H9 (cell line): ENCODE measurements around the gene CNNM2. TPM values are rescaled to one million over a fixed set of nuclear protein-coding genes. Genes with fewer than 3 reads are reported as not detected.

Experiments used
- DNase-seq: peaks from one replicate; pipeline ENCODE4 v3.0.0-alpha.2; 2017
- H2AFZ ChIP-seq: one replicate; pipeline ENCODE4 v1.6.1; 2013; ENCODE audit warnings: mild to moderate bottlenecking, low read length, control low read depth, moderate library complexity
- H2AK5ac ChIP-seq: 2 replicates; pipeline ENCODE4 v1.6.1; 2013; ENCODE audit warnings: low read length, control low read depth, mixed read lengths; ENCODE audit not compliant: insufficient read length
- H2BK120ac ChIP-seq: one replicate; pipeline ENCODE4 v1.6.1; 2013; ENCODE audit warnings: low read depth, mild to moderate bottlenecking, low read length, control low read depth, inconsistent platforms; ENCODE audit not compliant: poor library complexity, severe bottlenecking
- H2BK12ac ChIP-seq: 2 replicates; pipeline ENCODE4 v1.6.1; 2013; ENCODE audit warnings: low read length, control low read depth, mixed read lengths, low read depth; ENCODE audit not compliant: insufficient read length
- H2BK15ac ChIP-seq: 2 replicates; pipeline ENCODE4 v1.6.1; 2013; ENCODE audit warnings: low read depth, low read length, control low read depth
- H2BK20ac ChIP-seq: one replicate; pipeline ENCODE4 v1.6.1; 2013; ENCODE audit warnings: low read depth, mild to moderate bottlenecking, low read length, control low read depth, inconsistent platforms; ENCODE audit not compliant: poor library complexity, severe bottlenecking
- H2BK5ac ChIP-seq: 2 replicates; pipeline ENCODE4 v1.6.1; 2013; ENCODE audit warnings: low read length, control low read depth, mixed read lengths; ENCODE audit not compliant: insufficient read length
- H3K14ac ChIP-seq: 2 replicates; pipeline ENCODE4 v1.6.1; 2013; ENCODE audit warnings: low read length, control low read depth; ENCODE audit not compliant: insufficient read depth
- H3K18ac ChIP-seq: 2 replicates; pipeline ENCODE4 v1.6.1; 2013; ENCODE audit warnings: low read depth, mild to moderate bottlenecking, mixed read lengths, low read length, control low read depth; ENCODE audit not compliant: insufficient read length
- H3K23ac ChIP-seq: 2 replicates; pipeline ENCODE4 v1.6.1; 2013; ENCODE audit warnings: low read length, control low read depth, mixed read lengths, low read depth; ENCODE audit not compliant: insufficient read length
- H3K23me2 ChIP-seq: 2 replicates; pipeline ENCODE4 v1.6.1; 2013; ENCODE audit warnings: low read depth, mild to moderate bottlenecking, mixed read lengths, low read length, control low read depth; ENCODE audit not compliant: insufficient read length, poor library complexity, severe bottlenecking
- H3K27ac ChIP-seq: 2 replicates; pipeline ENCODE4 v1.5.1; 2013; ENCODE audit warnings: low read length, control low read depth, mixed read lengths, low read depth; ENCODE audit not compliant: insufficient read length
- H3K27me3 ChIP-seq: 2 replicates; pipeline ENCODE4 v1.6.1; 2013; ENCODE audit warnings: low read length, control low read depth, inconsistent platforms; ENCODE audit not compliant: insufficient read depth
- H3K4ac ChIP-seq: 2 replicates; pipeline ENCODE4 v1.6.1; 2013; ENCODE audit warnings: low read depth, mild to moderate bottlenecking, control low read depth, inconsistent platforms, low read length, moderate library complexity
- H3K4me1 ChIP-seq: 2 replicates; pipeline ENCODE4 v1.6.1; 2013; ENCODE audit warnings: low read length, control low read depth, inconsistent platforms; ENCODE audit not compliant: insufficient read depth
- H3K4me2 ChIP-seq: 2 replicates; pipeline ENCODE4 v1.6.1; 2013; ENCODE audit warnings: low read length, control low read depth, mixed read lengths; ENCODE audit not compliant: insufficient read length, insufficient read depth
- H3K56ac ChIP-seq: 2 replicates; pipeline ENCODE4 v1.6.1; 2013; ENCODE audit warnings: low read depth, mild to moderate bottlenecking, mixed read lengths, low read length, control low read depth; ENCODE audit not compliant: insufficient read length
- H3K79me1 ChIP-seq: 2 replicates; pipeline ENCODE4 v1.6.1; 2013; ENCODE audit warnings: low read depth, mild to moderate bottlenecking, moderate library complexity, low read length, control low read depth, inconsistent platforms; ENCODE audit not compliant: insufficient read depth, poor library complexity, severe bottlenecking
- H3K79me2 ChIP-seq: 2 replicates; pipeline ENCODE4 v1.6.1; 2013; ENCODE audit warnings: low read length, control low read depth, inconsistent platforms; ENCODE audit not compliant: insufficient read depth
- H3K9ac ChIP-seq: 2 replicates; pipeline ENCODE4 v1.6.1; 2013; ENCODE audit warnings: low read length, control low read depth, mixed read lengths; ENCODE audit not compliant: insufficient read length; ENCODE audit errors: extremely low read depth
- H3K9me3 ChIP-seq: one replicate; pipeline ENCODE4 v1.6.1; 2013; ENCODE audit warnings: low read depth, low read length, inconsistent platforms; ENCODE audit not compliant: control insufficient read depth
- H3T11ph ChIP-seq: one replicate; pipeline ENCODE4 v1.6.1; 2013; ENCODE audit warnings: mild to moderate bottlenecking, low read length, control low read depth, inconsistent platforms
- H4K20me1 ChIP-seq: one replicate; pipeline ENCODE4 v1.6.1; 2013; ENCODE audit not compliant: control insufficient read depth, insufficient read length, insufficient read depth
- H4K5ac ChIP-seq: 2 replicates; pipeline ENCODE4 v1.6.1; 2013; ENCODE audit warnings: low read depth, mild to moderate bottlenecking, mixed read lengths, low read length, control low read depth; ENCODE audit not compliant: insufficient read length
- H4K8ac ChIP-seq: replicated peaks from 2 replicates; pipeline ENCODE4 v1.6.1; 2013; ENCODE audit warnings: low read length, control low read depth, mixed read lengths, low read depth; ENCODE audit not compliant: insufficient read length
- H4K91ac ChIP-seq: 2 replicates; pipeline ENCODE4 v1.6.1; 2013; ENCODE audit warnings: low read depth, mild to moderate bottlenecking, moderate library complexity, mixed read lengths, low read length, control low read depth; ENCODE audit not compliant: insufficient read length
- H3K27ac Mint-ChIP-seq, 3 experiments: 2 replicates in 2 of 3; 3 replicates in 1 of 3; pipeline ENCODE4 v1.8.0; 2020 to 2021; ENCODE audit warnings: mixed read lengths in 3 of 3, mild to moderate bottlenecking in 1 of 3, moderate library complexity in 1 of 3
- H3K27me3 Mint-ChIP-seq: 2 replicates; pipeline ENCODE4 v1.8.0; 2021; ENCODE audit warnings: low read depth, mild to moderate bottlenecking, moderate library complexity, mixed read lengths
- H3K36me3 Mint-ChIP-seq, 3 experiments: 2 replicates in 2 of 3; 3 replicates in 1 of 3; pipeline ENCODE4 v1.8.0; 2020 to 2021; ENCODE audit warnings: low read depth in 3 of 3, mixed read lengths in 3 of 3; ENCODE audit not compliant: insufficient read depth in 1 of 3
- H3K4me1 Mint-ChIP-seq, 2 experiments: 2 replicates each; pipeline ENCODE4 v1.8.0; 2020; ENCODE audit warnings: mixed read lengths in 2 of 2
- H3K4me3 Mint-ChIP-seq, 2 experiments: 2 replicates in 1 of 2; 3 replicates in 1 of 2; pipeline ENCODE4 v1.8.0; 2020 to 2021; ENCODE audit warnings: mild to moderate bottlenecking in 2 of 2, mixed read lengths in 2 of 2, moderate library complexity in 1 of 2
- H3K9me3 Mint-ChIP-seq, 2 experiments: 2 replicates in 1 of 2; 3 replicates in 1 of 2; pipeline ENCODE4 v1.8.0; 2020; ENCODE audit warnings: mild to moderate bottlenecking in 2 of 2, mixed read lengths in 2 of 2, moderate library complexity in 1 of 2
- CTCF ChIP-seq: fragments of 200-600 bp; sonication (generic); conservative IDR thresholded peaks from 3 replicates; pipeline ENCODE4 v1.8.0; 2021; ENCODE audit warnings: antibody characterized with exemption, mild to moderate bottlenecking
- WGBS: extraction: QIAGEN DNeasy Blood & Tissue Kit; methylation state at CpG from one replicate; pipeline ENCODE4 v1.1.7; 2013; ENCODE audit warnings: missing lambda C conversion rate, low lambda C conversion rate, mixed read lengths; ENCODE audit not compliant: insufficient read length; ENCODE audit errors: extremely low coverage; 5-methylcytosine and 5-hydroxymethylcytosine counted together
- total RNA-seq: library from RNA; stranded (reverse); gene quantifications from 2 replicates; pipeline ENCODE4 v1.2.1, GENCODE V29; 2021

The CNNM2 gene
- total RNA-seq, 1 experiment from 2014 or later, result 17.5 TPM

GRCh38 chr10:103079100-103079499 is 161.0 kb downstream of the CNNM2 start:
- TF ChIP-seq CTCF, result no peak
- Histone ChIP-seq H2BK20ac (no peak overlapping the region), H2AFZ (no peak overlapping the region), H3K23ac (no peak overlapping the region), H2BK15ac (no peak overlapping the region), H3K27me3 (no peaks in the 10 kb centered on the region), H3K27ac (no peak overlapping the region), H3K4ac (no peak overlapping the region), H2AK5ac (no peak overlapping the region), H4K20me1 (no peaks in the 10 kb centered on the region), H3K14ac (no peak overlapping the region), H4K8ac (no peak overlapping the region), H3K79me1 (no peaks in the 10 kb centered on the region), H3K9ac (no peak overlapping the region), H2BK12ac (no peak overlapping the region), H3T11ph (no peak overlapping the region), H3K4me2 (no peak overlapping the region), H3K4me1 (no peaks in the 10 kb centered on the region), H3K79me2 (no peaks in the 10 kb centered on the region), H3K23me2 (no peaks in the 10 kb centered on the region), H2BK120ac (no peak overlapping the region), H3K56ac (no peak overlapping the region), H3K9me3 (no peaks in the 10 kb centered on the region), H4K5ac (no peak overlapping the region), H3K18ac (no peak overlapping the region), H4K91ac (no peak overlapping the region), H2BK5ac (no peak overlapping the region)
- H3K4me1 Mint-ChIP-seq, result 0 out of 4 replicates have a peak, but pooled peaks cover 0 to 2% of the 10 kb centered on the region in 2 experiments
- H3K27ac Mint-ChIP-seq, result peak overlapping the region in 1 of 3 experiments; percentile 20; a peak in 1 of 7 replicates
- no CpG with 5 or more reads among the region's 7 CpGs for WGBS
- DNase-seq, result no peak
- H3K9me3 Mint-ChIP-seq, result no peaks in the 10 kb centered on the region
- H3K36me3 Mint-ChIP-seq, result peaks cover 12 to 28% (median 27%) of the 10 kb centered on the region in 3 experiments; a peak in 6 of 7 replicates
- no peaks in the 10 kb centered on the region for H3K27me3 Mint-ChIP-seq
- no peak overlapping the region for H3K4me3 Mint-ChIP-seq
